IMR-90 (cell line): ENCODE measurements around the gene SLC38A3. TPM values are rescaled to one million over a fixed set of nuclear protein-coding genes. Genes with fewer than 3 reads are reported as not detected.
"Not testable (repeated sequence)": the region's sequence is repeated elsewhere in the genome, so short reads cannot be mapped to it uniquely, and the experiment has no call there.

ENCODE experiments used
- ATAC-seq: fragments of 200-7000 bp; cut with Tn5 transposase; 2 replicates; pipeline ENCODE4 v1.9.1; 2020; ENCODE audit warnings: low read depth, mild to moderate bottlenecking, moderate library complexity
- BruUV-seq: library from RNA; stranded (reverse); fragments of 400-500 nt; replicated peaks from 2 replicates; lab custom pipeline; 2021; lab: Mats Ljungman, UMichigan
- CTCF ChIA-PET: fragments of 300-600 bp; formaldehyde crosslinking; extraction: SDS; loops from one replicate; lab custom pipeline; 2021; ENCODE audit warnings: antibody characterized with exemption; lab: Yijun Ruan, JAX
- POLR2A ChIA-PET: fragments of 300-600 bp; sonication (Branson Sonifier 250); formaldehyde crosslinking; loops from one replicate; lab custom pipeline; 2022; ENCODE audit warnings: antibody characterized with exemption; ENCODE audit not compliant: unreplicated experiment; lab: Charles Lee
- DNase-seq: peaks from one replicate; pipeline ENCODE4 v3.0.0; 2013
- H2AFZ ChIP-seq: replicated peaks from 2 replicates; pipeline ENCODE3; 2013; ENCODE audit warnings: low read length, mild to moderate bottlenecking; ENCODE audit not compliant: poor library complexity
- H2AK5ac ChIP-seq: 2 replicates; pipeline ENCODE4 v1.6.1; 2013; ENCODE audit warnings: low read depth, low read length, inconsistent platforms
- H2AK9ac ChIP-seq: replicated peaks from 2 replicates; pipeline ENCODE3; 2013; ENCODE audit warnings: mild to moderate bottlenecking, low read depth, low read length, moderate library complexity; ENCODE audit not compliant: poor library complexity
- H2BK120ac ChIP-seq: 2 replicates; pipeline ENCODE4 v1.6.1; 2013; ENCODE audit warnings: low read depth, low read length, inconsistent platforms
- H2BK15ac ChIP-seq: 3 replicates; pipeline ENCODE4 v1.6.1; 2013; ENCODE audit warnings: low read depth, low read length, inconsistent platforms
- H2BK20ac ChIP-seq: 2 replicates; pipeline ENCODE4 v1.6.1; 2013; ENCODE audit warnings: low read depth, mild to moderate bottlenecking, inconsistent platforms, low read length, moderate library complexity
- H2BK5ac ChIP-seq: 2 replicates; pipeline ENCODE4 v1.6.1; 2013; ENCODE audit warnings: mild to moderate bottlenecking, low read depth, low read length, inconsistent platforms; ENCODE audit not compliant: poor library complexity, severe bottlenecking
- H3K14ac ChIP-seq: replicated peaks from 2 replicates; pipeline ENCODE4 v1.6.1; 2013; ENCODE audit warnings: low read depth, low read length, inconsistent platforms
- H3K18ac ChIP-seq: 2 replicates; pipeline ENCODE4 v1.6.1; 2013; ENCODE audit warnings: low read depth, low read length, control low read depth
- H3K23ac ChIP-seq: 2 replicates; pipeline ENCODE4 v1.6.1; 2013; ENCODE audit warnings: low read depth, low read length, inconsistent platforms
- H3K27ac ChIP-seq: 2 replicates; pipeline ENCODE4 v1.5.1; 2013; ENCODE audit warnings: mild to moderate bottlenecking, control low read depth, low read length; ENCODE audit not compliant: insufficient read depth
- H3K27me3 ChIP-seq: 2 replicates; pipeline ENCODE4 v1.6.1; 2013; ENCODE audit warnings: low read length; ENCODE audit not compliant: control insufficient read depth, insufficient read depth
- H3K36me3 ChIP-seq: 2 replicates; pipeline ENCODE4 v1.6.1; 2013; ENCODE audit warnings: low read length, mixed read lengths; ENCODE audit not compliant: control insufficient read depth, insufficient read depth
- H3K4ac ChIP-seq: 2 replicates; pipeline ENCODE4 v1.6.1; 2013; ENCODE audit warnings: low read depth, low read length, inconsistent platforms
- H3K4me1 ChIP-seq: 2 replicates; pipeline ENCODE4 v1.6.1; 2013; ENCODE audit warnings: low read length, mixed read lengths; ENCODE audit not compliant: control insufficient read depth, insufficient read depth
- H3K4me2 ChIP-seq: 2 replicates; pipeline ENCODE4 v1.6.1; 2013; ENCODE audit warnings: low read depth, mild to moderate bottlenecking, control low read depth, low read length, moderate library complexity
- H3K4me3 ChIP-seq: 2 replicates; pipeline ENCODE4 v1.5.1; 2013; ENCODE audit warnings: low read depth, mild to moderate bottlenecking, control low read depth, low read length, moderate library complexity; ENCODE audit not compliant: insufficient read depth
- H3K56ac ChIP-seq: 2 replicates; pipeline ENCODE4 v1.6.1; 2013; ENCODE audit warnings: low read length, inconsistent platforms; ENCODE audit not compliant: insufficient read depth; ENCODE audit errors: extremely low read depth
- H3K79me1 ChIP-seq, 2 experiments: 2 replicates each; pipeline ENCODE4 v1.6.1; 2013; ENCODE audit warnings: low read length in 2 of 2, inconsistent platforms in 1 of 2, low read depth in 1 of 2
- H3K9ac ChIP-seq: 2 replicates; pipeline ENCODE4 v1.6.1; 2013; ENCODE audit warnings: low read depth, low read length, control low read depth
- H3K9me1 ChIP-seq: 2 replicates; pipeline ENCODE4 v1.6.1; 2013; ENCODE audit warnings: low read length, inconsistent platforms; ENCODE audit not compliant: insufficient read depth
- H3K9me3 ChIP-seq: 2 replicates; pipeline ENCODE4 v1.6.1; 2013; ENCODE audit warnings: low read length; ENCODE audit not compliant: control insufficient read depth, insufficient read depth
- H4K20me1 ChIP-seq: 2 replicates; pipeline ENCODE4 v1.6.1; 2013; ENCODE audit warnings: low read length, inconsistent platforms; ENCODE audit not compliant: insufficient read depth
- H4K5ac ChIP-seq: 2 replicates; pipeline ENCODE4 v1.6.1; 2013; ENCODE audit warnings: mild to moderate bottlenecking, low read depth, low read length, control low read depth
- H4K8ac ChIP-seq, 2 experiments: 2 replicates each; pipeline ENCODE4 v1.6.1; 2013; ENCODE audit warnings: low read depth in 2 of 2, low read length in 2 of 2, control low read depth in 1 of 2, inconsistent platforms in 1 of 2
- H4K91ac ChIP-seq: 2 replicates; pipeline ENCODE4 v1.6.1; 2013; ENCODE audit warnings: low read depth, low read length, inconsistent platforms; ENCODE audit not compliant: insufficient read depth
- WGBS, 2 experiments: methylation state at CpG; one replicate each; pipeline versions ENCODE4 v1.1.5 to v1.1.7; 2013; ENCODE audit warnings: missing lambda C conversion rate in 2 of 2; ENCODE audit not compliant: insufficient read length in 1 of 2; ENCODE audit errors: extremely low coverage in 2 of 2; 5-methylcytosine and 5-hydroxymethylcytosine counted together
- dilution Hi-C: fragments of 300-500 bp; cut with HindIII; formaldehyde crosslinking; loops from one replicate; pipeline ENCODE4 v1.14.3; 2018; ENCODE audit warnings: low sequenced_read_pairs; ENCODE audit not compliant: unreplicated experiment
- in situ Hi-C: fragments of 300-500 bp; cut with MboI; formaldehyde crosslinking; loops from 3 replicates; pipeline ENCODE4 v1.14.3; 2019; ENCODE audit warnings: low sequenced_read_pairs, inconsistent platforms, mixed read lengths
- intact Hi-C: fragments of 100-400 bp; cut with micrococcal nuclease; formaldehyde crosslinking; loops from 2 replicates; pipeline ENCODE4 v1.10.0; 2022
- polyA plus RNA-seq, 3 experiments: library from polyadenylated mRNA; depleted of rRNA; stranded (reverse); fragments of >200 nt; gene quantifications; 2 replicates each; pipeline ENCODE4 v1.2.3, GENCODE V29; 2012; ENCODE audit warnings: low replicate concordance in 1 of 3
- total RNA-seq: library from RNA; depleted of rRNA; stranded (reverse); fragments of >200 nt; gene quantifications from 2 replicates; pipeline ENCODE4 v1.2.3, GENCODE V29; 2012

SLC38A3 gene
- total and polyA plus RNA-seq, 2 of the 4 experiments (the other 2 are of a cell fraction): 0.12 to 0.36 TPM

- Histone ChIP-seq H3K79me1 (peaks cover 8 to 62% of the 10 kb centered on the region in 2 experiments), H3K4ac (peak overlapping the region; percentile 11; the same call in 1 of the 2 replicates), H3K9me1 (peaks cover 28% of the 10 kb centered on the region), H3K4me1 (peaks cover 48% of the 10 kb centered on the region), H4K8ac (0 out of 4 replicates have a peak overlapping the region, but pooled peaks of 1 of the 2 experiments have one; percentile 3), H3K36me3 (peaks cover 11% of the 10 kb centered on the region)
- H3K14ac ChIP-seq, H3K9me3 ChIP-seq, H3K18ac ChIP-seq, H2BK5ac ChIP-seq, H3K27ac ChIP-seq, CTCF ChIA-PET, H2AK5ac ChIP-seq, H3K27me3 ChIP-seq, dilution Hi-C loops, H4K5ac ChIP-seq, H2AFZ ChIP-seq, DNase-seq, H4K91ac ChIP-seq, H3K4me3 ChIP-seq, H3K4me2 ChIP-seq, ATAC-seq, H2BK15ac ChIP-seq, H2BK120ac ChIP-seq, H2BK20ac ChIP-seq, H3K23ac ChIP-seq, BruUV-seq, POLR2A ChIA-PET, H4K20me1 ChIP-seq, H2AK9ac ChIP-seq, H3K9ac ChIP-seq, in situ Hi-C loops, H3K56ac ChIP-seq: not testable (repeated sequence)
- intact Hi-C loops: loop anchor here (5.0 kb wide), 1 partner anchor 60 kb away; the partner anchor contains the start of gene HYAL2
- no CpG with 5 or more reads among the region's 4 CpGs for WGBS, 2 experiments
Observed at GRCh38 chr3:50262200-50262599, 57.1 kb downstream of the SLC38A3 start.
